ENCODE results near the gene SPSB4. TPM values are rescaled to one million over a fixed set of nuclear protein-coding genes. Genes with fewer than 3 reads are reported as not detected.

The SPSB4 gene
- total and polyA plus RNA-seq, 12 donors = 2.1 to 8.7 (median 3.8) TPM

DNA sequence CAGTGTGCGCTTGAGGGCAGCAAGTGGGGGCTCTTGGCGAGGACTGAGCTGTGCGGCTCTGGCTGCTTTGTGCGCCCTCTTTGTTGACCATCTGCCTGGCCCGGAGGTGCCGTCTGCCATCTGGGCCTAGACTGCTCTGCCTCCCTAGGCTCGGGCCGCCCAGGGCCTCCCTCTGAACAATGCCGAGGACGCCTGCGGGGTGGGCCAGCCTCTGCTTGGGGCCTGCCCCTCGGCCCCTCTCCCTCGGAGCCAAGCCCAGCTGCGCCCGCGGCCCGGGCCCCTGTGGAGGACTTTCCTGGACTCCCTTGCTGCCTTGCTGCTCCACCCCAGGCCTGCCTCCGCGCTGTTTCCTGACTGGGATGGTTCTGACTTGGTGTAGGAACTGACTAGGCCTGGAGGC, 31.9 kb upstream of the SPSB4 start:
- Histone ChIP-seq H3K27ac (no peak overlapping the region), H3K9me3 (no peaks in the 10 kb centered on the region), H3K4me3 (no peak overlapping the region), H3K36me3 (no peaks in the 10 kb centered on the region), H3K4me1 (no peaks in the 10 kb centered on the region), H3K27me3 (no peaks in the 10 kb centered on the region)
- peak in 1 of 8 donors; percentile 50 for ATAC-seq
- intact Hi-C loops (cut with DNase I) = loop anchor here in 1 of 10 donors (5.0 kb wide), 1 partner anchor 83 kb away; no protein-coding TSS in a partner anchor
- TF ChIP-seq, protein P1, sequence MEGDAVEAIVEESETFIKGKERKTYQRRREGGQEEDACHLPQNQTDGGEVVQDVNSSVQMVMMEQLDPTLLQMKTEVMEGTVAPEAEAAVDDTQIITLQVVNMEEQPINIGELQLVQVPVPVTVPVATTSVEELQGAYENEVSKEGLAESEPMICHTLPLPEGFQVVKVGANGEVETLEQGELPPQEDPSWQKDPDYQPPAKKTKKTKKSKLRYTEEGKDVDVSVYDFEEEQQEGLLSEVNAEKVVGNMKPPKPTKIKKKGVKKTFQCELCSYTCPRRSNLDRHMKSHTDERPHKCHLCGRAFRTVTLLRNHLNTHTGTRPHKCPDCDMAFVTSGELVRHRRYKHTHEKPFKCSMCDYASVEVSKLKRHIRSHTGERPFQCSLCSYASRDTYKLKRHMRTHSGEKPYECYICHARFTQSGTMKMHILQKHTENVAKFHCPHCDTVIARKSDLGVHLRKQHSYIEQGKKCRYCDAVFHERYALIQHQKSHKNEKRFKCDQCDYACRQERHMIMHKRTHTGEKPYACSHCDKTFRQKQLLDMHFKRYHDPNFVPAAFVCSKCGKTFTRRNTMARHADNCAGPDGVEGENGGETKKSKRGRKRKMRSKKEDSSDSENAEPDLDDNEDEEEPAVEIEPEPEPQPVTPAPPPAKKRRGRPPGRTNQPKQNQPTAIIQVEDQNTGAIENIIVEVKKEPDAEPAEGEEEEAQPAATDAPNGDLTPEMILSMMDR (IDR thresholded peaks at IDR 0.05) = no peak
- WGBS, 2 donors = 93 to 97% methylated on average over 19 of the region's 19 CpGs
- DNase-seq = no peak

DNA sequence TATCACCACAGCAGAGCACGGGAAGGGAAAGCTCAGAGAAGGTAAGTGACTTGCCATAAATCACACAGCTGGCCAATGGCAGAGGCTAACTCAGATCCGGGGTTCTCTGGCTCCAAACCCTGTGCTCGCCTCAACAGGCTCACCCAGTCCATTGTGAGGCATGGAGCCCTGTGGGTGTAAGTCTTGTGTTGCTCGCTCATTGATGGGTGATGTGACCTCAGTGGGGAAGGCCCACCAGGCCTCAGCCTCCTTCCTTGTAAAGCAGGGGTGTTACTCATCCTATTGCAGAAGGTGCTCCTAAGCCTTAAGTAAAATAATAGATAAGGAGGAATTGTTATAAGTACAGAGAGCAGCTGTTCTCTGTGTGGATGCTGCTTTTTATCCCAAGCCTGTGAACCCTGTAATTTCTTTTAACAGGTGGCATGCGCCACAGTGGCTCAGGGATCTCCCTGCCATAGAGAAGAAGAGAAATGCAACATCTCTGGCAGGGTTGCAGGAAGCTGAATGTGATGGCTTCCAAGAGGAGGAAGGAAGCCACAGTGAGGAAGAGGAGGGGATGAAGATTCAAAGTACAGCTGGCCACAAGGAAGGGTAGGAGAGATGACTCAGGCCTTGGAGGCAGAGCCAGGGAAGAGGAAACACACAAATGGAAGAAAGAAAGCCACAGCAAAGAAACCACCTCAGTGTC, 30.9 kb upstream of the SPSB4 start:
- Histone ChIP-seq H3K4me3 (no peak overlapping the region), H3K36me3 (no peaks in the 10 kb centered on the region), H3K27me3 (no peaks in the 10 kb centered on the region), H3K9me3 (no peaks in the 10 kb centered on the region), H3K27ac (no peak overlapping the region), H3K4me1 (no peaks in the 10 kb centered on the region)
- 91 to 94% methylated on average over 5 of the region's 5 CpGs for WGBS, 2 donors
- TF ChIP-seq, protein P1 (IDR thresholded peaks at IDR 0.05) = no peak
- ATAC-seq (no peak), DNase-seq (no peak)
- intact Hi-C loops (cut with DNase I) = no loop called here

DNA sequence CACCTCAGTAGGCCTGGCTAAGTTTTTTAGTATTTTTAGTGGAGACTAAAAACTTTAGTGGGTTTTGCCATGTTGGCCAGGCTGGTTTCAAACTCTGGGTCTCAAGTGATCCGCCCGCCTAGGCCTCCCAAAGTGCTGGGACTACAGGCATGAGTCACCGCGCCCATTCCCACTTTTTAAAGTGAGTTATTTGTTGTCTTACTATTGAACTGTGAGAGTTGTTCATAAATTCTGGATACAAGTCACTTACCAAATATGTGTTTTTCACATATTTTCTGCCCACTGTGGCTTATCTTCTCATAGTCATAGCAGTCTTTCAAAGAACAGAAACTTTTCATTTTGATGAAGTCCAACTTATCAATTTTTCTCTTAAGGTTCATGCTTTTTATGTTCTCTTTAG, 29.9 kb upstream of the SPSB4 start:
- 97 to 99% methylated on average over 4 of the region's 4 CpGs for WGBS, 2 donors
- DNase-seq = no peak

DNA sequence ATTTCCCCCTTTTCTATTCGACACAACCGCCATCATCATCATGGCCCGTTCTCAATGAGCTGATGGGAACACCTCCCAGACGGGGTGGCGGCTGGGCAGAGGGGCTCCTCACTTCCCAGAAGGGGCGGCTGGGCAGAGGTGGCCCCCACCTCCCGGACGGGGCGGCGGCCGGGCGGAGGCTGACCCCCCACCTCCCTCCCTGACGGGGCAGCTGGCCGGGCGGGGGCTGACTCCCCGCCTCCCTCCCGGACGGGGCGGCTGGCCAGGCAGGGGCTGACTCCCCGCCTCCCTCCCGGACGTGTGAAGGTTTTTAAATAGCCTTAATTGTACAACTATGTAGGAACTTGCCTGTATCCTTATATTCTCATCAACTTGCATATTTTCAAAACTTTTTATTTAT, 20.9 kb upstream of the SPSB4 start:
- Histone ChIP-seq H3K9me3 (no peaks in the 10 kb centered on the region), H3K27ac (no peak overlapping the region), H3K36me3 (no peaks in the 10 kb centered on the region), H3K4me1 (no peaks in the 10 kb centered on the region), H3K4me3 (no peak overlapping the region), H3K27me3 (no peaks in the 10 kb centered on the region)
- WGBS, 2 donors = 97 to 98% methylated on average over 22 of the region's 22 CpGs
- intact Hi-C loops (cut with DNase I) = no loop called here
- DNase-seq (no peak), ATAC-seq (no peak)
- TF ChIP-seq, protein P1 (IDR thresholded peaks at IDR 0.05) = no peak

More for the DNA sequence above, 29.9 kb upstream of the SPSB4 start:
- Histone ChIP-seq H3K4me3 (no peak overlapping the region), H3K36me3 (no peaks in the 10 kb centered on the region), H3K9me3 (no peaks in the 10 kb centered on the region), H3K27me3 (no peaks in the 10 kb centered on the region), H3K27ac (no peak overlapping the region), H3K4me1 (no peaks in the 10 kb centered on the region)
- ATAC-seq = no peak
- intact Hi-C loops (cut with DNase I) = no loop called here
- TF ChIP-seq, protein P1 (IDR thresholded peaks at IDR 0.05) = no peak

All from heart right ventricle (tissue), 16 donors.